ENCODE measurements around the gene PTPRD.

GRCh38 chr9:10238087-10238486 lies 374.7 kb downstream of the PTPRD start:
- TF ChIP-seq CTCF (IDR thresholded peaks at IDR 0.05) (no peak), SP1 (CRISPR knock-in tag; conservative IDR thresholded peaks at IDR 0.05) (no peak), MLX (CRISPR knock-in tag; IDR thresholded peaks at IDR 0.05) (no peak), PREB (CRISPR knock-in tag; IDR thresholded peaks at IDR 0.05; ENCODE audit: borderline replicate concordance) (no peak), MAX (CRISPR knock-in tag; IDR thresholded peaks at IDR 0.05) (no peak), ESRRA (CRISPR knock-in tag; IDR thresholded peaks at IDR 0.05; ENCODE audit: borderline replicate concordance) (no peak), TEAD1 (CRISPR knock-in tag; IDR thresholded peaks at IDR 0.05) (no peak), ATF3 (CRISPR knock-in tag; conservative IDR thresholded peaks at IDR 0.05) (no peak)
